Measurements from ENCODE around the gene WSCD1.

WSCD1 gene

GRCh38 chr17:6069539-6070429 is at the start of gene WSCD1:
Gene WSCD1 (plus strand): TSS chr17:6070379. CDS start chr17:6080659, 10,280 bp downstream.
- Histone ChIP-seq H3K9ac (peak within 1 kb of the TSS; percentile 35 to 77 (median 67); a peak in 18 of 22 replicates), H3K27me3 (peaks cover 28 to 64% (median 43%) of the 10 kb centered on the region in 11 experiments), H3K27ac (no peak within 1 kb of the TSS), H3K9me3 (replicated peaks in 1 of 11) (no peaks in the 10 kb centered on the region), H3K4me3 (peak within 1 kb of the TSS; percentile 62 to 76 (median 68)), H4K20me1 (peaks cover 0 to 56% (median 10%) of the 10 kb centered on the region in 11 experiments; a peak in 12 of 22 replicates), H3K36me3 (no peaks in the 10 kb centered on the region), H3K4me1 (peaks cover 0 to 46% (median 25%) of the 10 kb centered on the region in 10 experiments; a peak in 14 of 20 replicates), H3K4me2 (peak within 1 kb of the TSS; percentile 73 to 99 (median 94))
- TF ChIP-seq Cebpa-rat (IDR thresholded peaks at IDR 0.05): no peak

GRCh38 chr17:6021011-6021400 is 49.2 kb upstream of the WSCD1 start:
- Histone ChIP-seq H3K4me2 (no peak overlapping the region), H3K27ac (no peak overlapping the region), H3K9me3 (replicated peaks in 1 of 11) (no peaks in the 10 kb centered on the region), H4K20me1 (no peaks in the 10 kb centered on the region), H3K36me3 (no peaks in the 10 kb centered on the region), H3K4me1 (no peaks in the 10 kb centered on the region), H3K4me3 (no peak overlapping the region), H3K9ac (no peak overlapping the region), H3K27me3 (no peaks in the 10 kb centered on the region)
- TF ChIP-seq Cebpa-rat (IDR thresholded peaks at IDR 0.05): no peak

GRCh38 chr17:6021627-6022026 is 48.6 kb upstream of the WSCD1 start:
- Histone ChIP-seq H4K20me1 (no peaks in the 10 kb centered on the region), H3K4me1 (peaks cover 0 to 5% (median 2%) of the 10 kb centered on the region in 10 experiments; a peak in 9 of 20 replicates), H3K4me2 (no peak overlapping the region), H3K9me3 (replicated peaks in 1 of 11) (no peaks in the 10 kb centered on the region), H3K27me3 (no peaks in the 10 kb centered on the region), H3K4me3 (no peak overlapping the region), H3K36me3 (no peaks in the 10 kb centered on the region), H3K9ac (no peak overlapping the region), H3K27ac (no peak overlapping the region)
- no peak for TF ChIP-seq Cebpa-rat (IDR thresholded peaks at IDR 0.05)

- H3K9me3 ChIP-seq (replicated peaks in 1 of 11): no peaks in the 10 kb centered on the region
- H3K9ac ChIP-seq: no peak overlapping the region
- H4K20me1 ChIP-seq: no peaks in the 10 kb centered on the region; a peak in 1 of 22 replicates
- H3K27ac ChIP-seq: no peak overlapping the region
- no peaks in the 10 kb centered on the region for H3K36me3 ChIP-seq
- no peak overlapping the region for H3K4me2 ChIP-seq
- peaks cover 0 to 21% (median 18%) of the 10 kb centered on the region in 10 experiments; a peak in 14 of 20 replicates for H3K4me1 ChIP-seq
- no peak for TF ChIP-seq Cebpa-rat (IDR thresholded peaks at IDR 0.05)
- H3K4me3 ChIP-seq: no peak overlapping the region
- no peaks in the 10 kb centered on the region for H3K27me3 ChIP-seq
Measured at GRCh38 chr17:6023036-6023831, 46.9 kb upstream of the WSCD1 start.

GRCh38 chr17:6024576-6024975 is 45.6 kb upstream of the WSCD1 start:
- H3K4me3 ChIP-seq: no peak overlapping the region
- H3K4me2 ChIP-seq: no peak overlapping the region
- H3K9ac ChIP-seq: no peak overlapping the region
- H3K27me3 ChIP-seq: no peaks in the 10 kb centered on the region
- no peaks in the 10 kb centered on the region for H3K36me3 ChIP-seq
- no peaks in the 10 kb centered on the region; a peak in 1 of 22 replicates for H4K20me1 ChIP-seq
- H3K27ac ChIP-seq: no peak overlapping the region
- no peak for TF ChIP-seq Cebpa-rat (IDR thresholded peaks at IDR 0.05)
- no peaks in the 10 kb centered on the region for H3K9me3 ChIP-seq (replicated peaks in 1 of 11)
- H3K4me1 ChIP-seq: peaks cover 0 to 23% (median 19%) of the 10 kb centered on the region in 10 experiments; a peak in 14 of 20 replicates

- no peaks in the 10 kb centered on the region for H3K27me3 ChIP-seq
- peak overlapping the region in 9 of 11 experiments; percentile 15 to 74 (median 63); a peak in 16 of 22 replicates for H3K4me2 ChIP-seq
- no peaks in the 10 kb centered on the region for H3K9me3 ChIP-seq (replicated peaks in 1 of 11)
- no peaks in the 10 kb centered on the region for H3K36me3 ChIP-seq
- no peak overlapping the region for H3K27ac ChIP-seq
- no peak overlapping the region; a peak in 1 of 22 replicates for H3K9ac ChIP-seq
- H3K4me3 ChIP-seq: no peak overlapping the region
- no peaks in the 10 kb centered on the region; a peak in 1 of 22 replicates for H4K20me1 ChIP-seq
- TF ChIP-seq Cebpa-rat (IDR thresholded peaks at IDR 0.05): no peak
- peaks cover 0 to 23% (median 19%) of the 10 kb centered on the region in 10 experiments; a peak in 14 of 20 replicates for H3K4me1 ChIP-seq
Measured at GRCh38 chr17:6027342-6028024, 42.7 kb upstream of the WSCD1 start.

GRCh38 chr17:6028294-6028693 is 41.9 kb upstream of the WSCD1 start:
- H3K27ac ChIP-seq: no peak overlapping the region
- no peaks in the 10 kb centered on the region for H3K9me3 ChIP-seq (replicated peaks in 1 of 11)
- H3K36me3 ChIP-seq: no peaks in the 10 kb centered on the region
- H3K27me3 ChIP-seq: no peaks in the 10 kb centered on the region
- peak overlapping the region in 8 of 11 experiments; percentile 38 to 74 (median 64); a peak in 9 of 22 replicates for H3K4me2 ChIP-seq
- no peak for TF ChIP-seq Cebpa-rat (IDR thresholded peaks at IDR 0.05)
- no peaks in the 10 kb centered on the region; a peak in 1 of 22 replicates for H4K20me1 ChIP-seq
- H3K4me3 ChIP-seq: no peak overlapping the region
- H3K9ac ChIP-seq: no peak overlapping the region
- peaks cover 0 to 23% (median 19%) of the 10 kb centered on the region in 10 experiments; a peak in 14 of 20 replicates for H3K4me1 ChIP-seq

GRCh38 chr17:6035801-6036394 is 34.3 kb upstream of the WSCD1 start:
- H3K4me2 ChIP-seq: no peak overlapping the region
- no peaks in the 10 kb centered on the region for H4K20me1 ChIP-seq
- no peak overlapping the region for H3K27ac ChIP-seq
- no peaks in the 10 kb centered on the region for H3K4me1 ChIP-seq
- no peaks in the 10 kb centered on the region for H3K27me3 ChIP-seq
- H3K9ac ChIP-seq: no peak overlapping the region
- H3K9me3 ChIP-seq (replicated peaks in 1 of 11): no peaks in the 10 kb centered on the region
- no peak for TF ChIP-seq Cebpa-rat (IDR thresholded peaks at IDR 0.05)
- no peaks in the 10 kb centered on the region for H3K36me3 ChIP-seq
- H3K4me3 ChIP-seq: no peak overlapping the region
